Bronchial epithelial cell (primary cell): ENCODE measurements around the gene ITSN1. TPM values are rescaled to one million over a fixed set of nuclear protein-coding genes. Genes with fewer than 3 reads are reported as not detected.

Experiments
- DNase-seq: peaks from one replicate; pipeline ENCODE4 v3.0.0-alpha.2; 2010; ENCODE audit warnings: low read depth
- FAIRE-seq: peaks from 2 replicates; lab custom pipeline; 2011; peaks lifted over from hg19 to GRCh38; lab: Jason Lieb, UNC
- H3K27me3 ChIP-seq: 2 replicates; pipeline ENCODE4 v1.5.1; 2011; ENCODE audit warnings: low read length; ENCODE audit not compliant: control insufficient read depth, insufficient read depth
- H3K36me3 ChIP-seq: 2 replicates; pipeline ENCODE4 v1.5.1; 2011; ENCODE audit warnings: low read length; ENCODE audit not compliant: control insufficient read depth, insufficient read depth
- H3K4me3 ChIP-seq: 2 replicates; pipeline ENCODE4 v1.5.1; 2011; ENCODE audit warnings: mild to moderate bottlenecking, low read depth, low read length, control low read depth
- CTCF ChIP-seq: IDR thresholded peaks from 2 replicates; pipeline ENCODE4 v1.5.1; 2011; ENCODE audit warnings: mild to moderate bottlenecking, moderate library complexity, low read length, control low read depth, inconsistent platforms; ENCODE audit not compliant: insufficient read depth, severe bottlenecking
- total RNA-seq: library from RNA; depleted of rRNA; stranded (reverse); fragments of >200 nt; gene quantifications from 2 replicates; pipeline ENCODE4 v1.2.1, GENCODE V29; 2014

Gene ITSN1
- total RNA-seq, 1 donor from 2014 or later = 15.0 TPM

DNA sequence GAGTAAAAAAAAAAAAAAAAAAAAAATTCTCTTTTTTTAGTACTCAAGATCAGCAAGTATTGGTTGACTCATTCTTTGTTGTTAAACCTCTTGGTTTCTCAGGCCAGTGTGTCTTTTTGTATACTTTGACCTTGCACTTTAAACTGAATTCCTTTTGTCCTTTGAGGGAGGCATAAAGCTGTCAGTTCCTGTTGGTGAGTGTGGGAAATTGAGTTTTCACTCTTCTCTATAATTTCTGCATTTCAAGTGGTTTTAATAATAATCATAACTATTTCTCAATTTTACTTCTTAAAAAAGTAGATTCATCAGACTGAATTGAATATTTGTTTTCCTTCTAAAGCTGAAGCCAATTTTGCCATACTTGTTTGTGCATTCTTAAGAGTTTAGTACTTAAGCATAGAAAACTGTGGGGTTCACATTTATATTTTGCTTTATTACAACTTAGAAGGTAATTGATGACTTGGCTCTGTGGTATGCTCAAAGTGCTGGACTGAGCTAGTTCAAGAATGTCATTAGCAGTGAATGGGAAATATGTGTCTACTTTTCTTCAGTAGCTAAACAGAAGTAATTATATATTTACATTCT is 43.4 kb downstream of the ITSN1 start:
- FAIRE-seq (no peak), DNase-seq (peak; percentile 66)
- no peak for TF ChIP-seq CTCF
- no peaks in the 10 kb centered on the region for H3K27me3 ChIP-seq
- no peak overlapping the region for H3K4me3 ChIP-seq
- no peaks in the 10 kb centered on the region for H3K36me3 ChIP-seq

DNA sequence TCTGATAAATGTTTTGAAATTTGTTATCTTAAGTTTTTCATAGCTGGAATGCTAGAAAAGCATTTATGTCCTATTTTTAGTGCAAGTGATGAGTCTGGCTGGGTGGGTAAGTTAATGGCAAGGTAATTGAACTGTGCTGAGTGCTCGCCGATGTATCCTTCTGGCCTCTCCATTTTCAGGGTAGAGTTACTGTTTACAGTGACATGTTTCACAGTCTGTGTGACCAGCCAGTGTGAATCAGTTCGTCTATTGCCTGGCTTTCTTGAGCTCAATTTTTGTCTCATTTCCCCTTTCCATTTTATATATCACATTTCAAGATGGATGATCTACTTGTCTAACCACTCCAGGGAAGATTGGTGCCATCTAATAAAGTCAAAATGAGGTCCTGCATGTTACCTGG is 44.1 kb downstream of the ITSN1 start:
- FAIRE-seq (no peak), DNase-seq (no peak)
- H3K36me3 ChIP-seq = no peaks in the 10 kb centered on the region
- no peak overlapping the region for H3K4me3 ChIP-seq
- no peak for TF ChIP-seq CTCF
- no peaks in the 10 kb centered on the region for H3K27me3 ChIP-seq

DNA sequence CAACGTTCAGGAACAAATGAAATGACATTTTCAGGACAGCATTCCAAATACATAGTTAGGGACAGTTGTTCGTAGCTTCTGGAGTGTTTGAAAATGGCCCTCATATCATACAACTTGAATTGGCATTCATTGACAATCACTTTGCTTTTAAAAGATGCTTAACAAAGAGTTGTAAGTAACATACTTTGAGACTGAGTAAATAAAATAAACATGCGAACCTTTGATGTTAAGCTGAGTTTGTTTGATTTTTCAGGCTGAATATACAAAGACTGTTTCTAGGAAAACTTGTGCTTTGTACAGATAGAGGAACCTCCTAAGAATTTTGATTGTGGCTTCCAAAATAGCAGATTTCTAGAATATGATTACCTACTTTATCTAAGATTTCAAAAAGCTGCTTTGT is 45.3 kb downstream of the ITSN1 start:
- no peak for FAIRE-seq
- no peak for TF ChIP-seq CTCF

DNA sequence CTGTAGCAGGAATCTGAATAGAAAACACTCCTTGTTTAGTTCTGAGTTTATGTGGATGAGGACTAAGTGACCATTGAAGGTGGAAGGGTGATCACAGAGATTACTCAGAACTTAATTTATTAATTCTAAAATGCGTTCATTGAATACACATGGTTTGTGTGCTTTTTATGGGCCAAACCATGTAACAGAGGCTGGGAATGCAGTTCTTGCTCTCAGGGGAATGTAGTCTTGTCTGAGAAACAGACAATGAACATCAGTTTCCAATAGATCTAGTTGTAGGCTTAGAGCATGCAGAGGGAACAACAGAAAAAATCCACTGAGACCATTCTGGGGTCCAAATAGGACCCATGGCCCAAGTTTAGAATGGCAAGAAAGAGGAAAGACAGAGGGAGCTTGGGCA is 46.1 kb downstream of the ITSN1 start:
- H3K27me3 ChIP-seq = no peaks in the 10 kb centered on the region
- H3K4me3 ChIP-seq = no peak overlapping the region
- TF ChIP-seq CTCF = no peak
- no peak for FAIRE-seq
- no peaks in the 10 kb centered on the region for H3K36me3 ChIP-seq
- DNase-seq = no peak

More for the DNA sequence above, 45.3 kb downstream of the ITSN1 start:
- Histone ChIP-seq H3K27me3 (no peaks in the 10 kb centered on the region), H3K4me3 (no peak overlapping the region), H3K36me3 (no peaks in the 10 kb centered on the region)
- DNase-seq = no peak

GRCh38 chr21:33690874-33691273 is 48.6 kb downstream of the ITSN1 start:
- no peaks in the 10 kb centered on the region for H3K27me3 ChIP-seq
- no peak overlapping the region for H3K4me3 ChIP-seq
- H3K36me3 ChIP-seq = no peaks in the 10 kb centered on the region
- FAIRE-seq (no peak), DNase-seq (no peak)
- TF ChIP-seq CTCF = no peak
